Measurements from ENCODE around the gene OR52E4. TPM values are rescaled to one million over a fixed set of nuclear protein-coding genes. Genes with fewer than 3 reads are reported as not detected.

OR52E4 gene
- polyA plus RNA-seq, 1 donor (not counting 4 experiments of a cell fraction or from before 2014, with no cell fraction given): not detected

DNA sequence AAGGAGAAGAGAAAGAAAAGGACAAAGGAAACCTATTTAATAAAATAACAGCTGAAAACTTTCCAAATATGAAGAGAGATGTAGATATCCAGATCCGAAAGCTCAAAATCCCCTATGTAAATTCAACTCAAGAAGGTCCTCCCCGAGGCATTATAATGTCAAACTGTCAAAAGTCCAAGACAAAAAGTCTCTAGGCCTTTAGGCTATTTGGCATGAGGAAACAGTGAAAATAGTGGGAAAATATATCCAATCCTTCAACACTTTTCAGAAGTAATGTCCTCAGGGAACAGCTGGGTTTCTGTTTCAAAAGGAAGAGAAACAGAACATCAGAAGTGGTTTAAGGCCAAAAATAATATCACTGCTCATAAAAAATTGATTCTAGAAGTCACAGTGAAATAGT is 1.9 kb upstream of the OR52E4 start:
- Histone ChIP-seq H3K9ac (ENCODE audit: control insufficient read depth, extremely low read depth, insufficient read depth, low read length) (no peak overlapping the region), H3K9me3 (ENCODE audit: control insufficient read depth, low read depth, low read length) (no peaks in the 10 kb centered on the region), H2AFZ (ENCODE audit: control insufficient read depth, low read length) (no peak overlapping the region), H3K27ac (ENCODE audit: control insufficient read depth, insufficient read depth, low read length) (no peak overlapping the region), H4K20me1 (ENCODE audit: control insufficient read depth, extremely low read depth, insufficient read depth, low read length) (no peaks in the 10 kb centered on the region), H3K4me2 (ENCODE audit: control insufficient read depth, extremely low read depth, insufficient read depth, low read depth, low read length) (no peak overlapping the region), H3K4me3 (ENCODE audit: control insufficient read depth in 2 of 3, extremely low read depth in 1 of 3, insufficient read depth in 2 of 3, low read depth in 1 of 3, low read length in 3 of 3) (no peak overlapping the region), H3K27me3 (ENCODE audit: control insufficient read depth, extremely low read depth, insufficient read depth, low read length) (no peaks in the 10 kb centered on the region), H3K79me2 (ENCODE audit: control insufficient read depth, insufficient read depth, low read length) (no peaks in the 10 kb centered on the region), H3K4me1 (ENCODE audit: control insufficient read depth, extremely low read depth, insufficient read depth, low read length) (no peaks in the 10 kb centered on the region), H3K9me1 (ENCODE audit: control insufficient read depth, extremely low read depth, insufficient read depth, low read length) (no peaks in the 10 kb centered on the region), H3K36me3 (ENCODE audit: control insufficient read depth in 2 of 2, extremely low read depth in 1 of 2, insufficient read depth in 2 of 2, low read length in 2 of 2) (no peaks in the 10 kb centered on the region)
- FAIRE-seq: no peak
- dilution Hi-C loops (cut with MboI; ENCODE audit: extremely low pct_ligation_motif_present, low sequenced_read_pairs): no loop called here
- DNase-seq (ENCODE audit: low read depth, low spot score): no peak
- no peak for TF ChIP-seq EZH2 (IDR thresholded peaks at IDR 0.05; ENCODE audit: low read length)
- TF ChIP-seq, protein P1, sequence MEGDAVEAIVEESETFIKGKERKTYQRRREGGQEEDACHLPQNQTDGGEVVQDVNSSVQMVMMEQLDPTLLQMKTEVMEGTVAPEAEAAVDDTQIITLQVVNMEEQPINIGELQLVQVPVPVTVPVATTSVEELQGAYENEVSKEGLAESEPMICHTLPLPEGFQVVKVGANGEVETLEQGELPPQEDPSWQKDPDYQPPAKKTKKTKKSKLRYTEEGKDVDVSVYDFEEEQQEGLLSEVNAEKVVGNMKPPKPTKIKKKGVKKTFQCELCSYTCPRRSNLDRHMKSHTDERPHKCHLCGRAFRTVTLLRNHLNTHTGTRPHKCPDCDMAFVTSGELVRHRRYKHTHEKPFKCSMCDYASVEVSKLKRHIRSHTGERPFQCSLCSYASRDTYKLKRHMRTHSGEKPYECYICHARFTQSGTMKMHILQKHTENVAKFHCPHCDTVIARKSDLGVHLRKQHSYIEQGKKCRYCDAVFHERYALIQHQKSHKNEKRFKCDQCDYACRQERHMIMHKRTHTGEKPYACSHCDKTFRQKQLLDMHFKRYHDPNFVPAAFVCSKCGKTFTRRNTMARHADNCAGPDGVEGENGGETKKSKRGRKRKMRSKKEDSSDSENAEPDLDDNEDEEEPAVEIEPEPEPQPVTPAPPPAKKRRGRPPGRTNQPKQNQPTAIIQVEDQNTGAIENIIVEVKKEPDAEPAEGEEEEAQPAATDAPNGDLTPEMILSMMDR (optimal IDR thresholded peaks at IDR 0.05 in 1 of 3, IDR thresholded peaks at IDR 0.05 in 1 of 3, conservative IDR thresholded peaks at IDR 0.05 in 1 of 3; ENCODE audit: extremely low read depth in 1 of 3, insufficient read depth in 2 of 3, low read length in 3 of 3): no peak

DNA sequence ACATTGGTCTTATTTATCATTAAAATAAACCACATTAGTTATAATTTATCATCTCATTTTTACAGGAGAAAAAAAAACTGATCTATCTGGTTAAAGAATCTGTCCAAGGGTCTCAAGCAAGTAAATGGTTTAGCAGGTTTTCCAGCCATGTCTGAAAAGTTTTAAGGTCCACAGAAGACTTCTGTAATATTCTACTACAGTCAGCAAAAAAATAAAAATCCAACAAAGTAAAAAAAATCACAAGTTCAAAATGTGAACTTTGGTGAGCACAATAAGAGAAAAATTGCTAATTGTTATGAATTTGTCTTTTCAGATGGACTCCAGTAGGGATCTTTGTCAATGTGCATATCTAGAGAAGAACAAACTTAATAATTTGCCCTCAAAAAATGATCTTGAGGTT is 1.3 kb downstream of the OR52E4 start:
- Histone ChIP-seq H3K9me1 (ENCODE audit: control insufficient read depth, extremely low read depth, insufficient read depth, low read length) (no peaks in the 10 kb centered on the region), H3K4me1 (ENCODE audit: control insufficient read depth, extremely low read depth, insufficient read depth, low read length) (no peaks in the 10 kb centered on the region), H3K79me2 (ENCODE audit: control insufficient read depth, insufficient read depth, low read length) (no peaks in the 10 kb centered on the region), H3K9me3 (ENCODE audit: control insufficient read depth, low read depth, low read length) (no peaks in the 10 kb centered on the region), H3K4me3 (ENCODE audit: control insufficient read depth in 2 of 3, extremely low read depth in 1 of 3, insufficient read depth in 2 of 3, low read depth in 1 of 3, low read length in 3 of 3) (no peak overlapping the region), H3K36me3 (ENCODE audit: control insufficient read depth in 2 of 2, extremely low read depth in 1 of 2, insufficient read depth in 2 of 2, low read length in 2 of 2) (no peaks in the 10 kb centered on the region), H3K4me2 (ENCODE audit: control insufficient read depth, extremely low read depth, insufficient read depth, low read depth, low read length) (no peak overlapping the region), H3K27me3 (ENCODE audit: control insufficient read depth, extremely low read depth, insufficient read depth, low read length) (no peaks in the 10 kb centered on the region), H3K27ac (ENCODE audit: control insufficient read depth, insufficient read depth, low read length) (no peak overlapping the region), H4K20me1 (ENCODE audit: control insufficient read depth, extremely low read depth, insufficient read depth, low read length) (no peaks in the 10 kb centered on the region), H3K9ac (ENCODE audit: control insufficient read depth, extremely low read depth, insufficient read depth, low read length) (no peak overlapping the region), H2AFZ (ENCODE audit: control insufficient read depth, low read length) (no peak overlapping the region)
- FAIRE-seq: no peak
- no peak for DNase-seq (ENCODE audit: low read depth, low spot score)
- TF ChIP-seq, protein P1 (optimal IDR thresholded peaks at IDR 0.05 in 1 of 3, IDR thresholded peaks at IDR 0.05 in 1 of 3, conservative IDR thresholded peaks at IDR 0.05 in 1 of 3; ENCODE audit: extremely low read depth in 1 of 3, insufficient read depth in 2 of 3, low read length in 3 of 3): no peak
- TF ChIP-seq EZH2 (IDR thresholded peaks at IDR 0.05; ENCODE audit: low read length): no peak
- dilution Hi-C loops (cut with MboI; ENCODE audit: extremely low pct_ligation_motif_present, low sequenced_read_pairs): no loop called here

Measured in keratinocyte (primary cell).